Mucosa of descending colon (tissue), 3 donors: ENCODE data around the gene LGALS12. TPM values are rescaled to one million over a fixed set of nuclear protein-coding genes. Genes with fewer than 3 reads are reported as not detected.

Source experiments
- ATAC-seq: fragments of 200-7000 bp; cut with Tn5 transposase; one replicate; pipeline ENCODE4 v1.9.1; 2020; ENCODE audit warnings: mild to moderate bottlenecking, moderate library complexity
- DNase-seq, 3 donors: peaks; one replicate each; pipeline ENCODE4 v3.0.0-alpha.2; 2020
- H3K36me3 ChIP-seq: fragments of 200-600 bp; one replicate; pipeline ENCODE4 v1.8.0; 2021; ENCODE audit warnings: low read depth, mild to moderate bottlenecking
- H3K4me1 ChIP-seq: fragments of 200-600 bp; one replicate; pipeline ENCODE4 v1.8.0; 2021; ENCODE audit warnings: low read depth, mild to moderate bottlenecking
- H3K4me3 ChIP-seq: fragments of 200-600 bp; one replicate; pipeline ENCODE4 v1.8.0; 2021; ENCODE audit warnings: mild to moderate bottlenecking
- H3K9me3 ChIP-seq: fragments of 200-600 bp; one replicate; pipeline ENCODE4 v1.8.0; 2021; ENCODE audit warnings: mild to moderate bottlenecking
- intact Hi-C, 2 donors: fragments of 100-400 bp; cut with DNase I in 1 of 2; cut with micrococcal nuclease in 1 of 2; formaldehyde crosslinking; loops; one replicate each; pipeline versions ENCODE4 v1.11.0 to v1.11.1; 2022; cut with DNase I, micrococcal nuclease
- total RNA-seq, 3 donors: library from RNA; stranded (reverse); fragmentation: NEBNext Ultra II Directional in 2 of 3; extraction: Animal tissue kit (Norgen Biotek cat#: 25700) in 2 of 3; gene quantifications; one replicate each; pipeline versions ENCODE4 v1.2.1 to v1.2.4, GENCODE V29; 2021 to 2023
- TF ChIP-seq, protein P1 (sequence below): fragments of 200-600 bp; IDR thresholded peaks from one replicate; pipeline ENCODE4 v1.8.0; 2022; ENCODE audit warnings: antibody characterized with exemption, mild to moderate bottlenecking
- donor health status: DM: no; HTN: no; CAD: no; lungs with moderate emphysema.
- donor health status: DM: no; HTN: no; CAD: no.
- donor health status: DM: no; HTN: yes; CAD: no.

The LGALS12 gene
- total RNA-seq, 3 donors from 2014 or later, result 0.26 to 0.32 (median 0.29) TPM

- DNase-seq, result no peak
- no peaks in the 10 kb centered on the region for H3K9me3 ChIP-seq
- H3K4me1 ChIP-seq, result peaks cover 5% of the 10 kb centered on the region
- no peak overlapping the region for H3K4me3 ChIP-seq
- TF ChIP-seq, protein P1, sequence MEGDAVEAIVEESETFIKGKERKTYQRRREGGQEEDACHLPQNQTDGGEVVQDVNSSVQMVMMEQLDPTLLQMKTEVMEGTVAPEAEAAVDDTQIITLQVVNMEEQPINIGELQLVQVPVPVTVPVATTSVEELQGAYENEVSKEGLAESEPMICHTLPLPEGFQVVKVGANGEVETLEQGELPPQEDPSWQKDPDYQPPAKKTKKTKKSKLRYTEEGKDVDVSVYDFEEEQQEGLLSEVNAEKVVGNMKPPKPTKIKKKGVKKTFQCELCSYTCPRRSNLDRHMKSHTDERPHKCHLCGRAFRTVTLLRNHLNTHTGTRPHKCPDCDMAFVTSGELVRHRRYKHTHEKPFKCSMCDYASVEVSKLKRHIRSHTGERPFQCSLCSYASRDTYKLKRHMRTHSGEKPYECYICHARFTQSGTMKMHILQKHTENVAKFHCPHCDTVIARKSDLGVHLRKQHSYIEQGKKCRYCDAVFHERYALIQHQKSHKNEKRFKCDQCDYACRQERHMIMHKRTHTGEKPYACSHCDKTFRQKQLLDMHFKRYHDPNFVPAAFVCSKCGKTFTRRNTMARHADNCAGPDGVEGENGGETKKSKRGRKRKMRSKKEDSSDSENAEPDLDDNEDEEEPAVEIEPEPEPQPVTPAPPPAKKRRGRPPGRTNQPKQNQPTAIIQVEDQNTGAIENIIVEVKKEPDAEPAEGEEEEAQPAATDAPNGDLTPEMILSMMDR, result no peak
- intact Hi-C loops, result no loop called here
- no peak for ATAC-seq
- H3K36me3 ChIP-seq, result no peaks in the 10 kb centered on the region
These were observed 12.8 kb upstream of the LGALS12 start for GRCh38 chr11:63493127-63493526.

GRCh38 chr11:63494975-63495374, 10.9 kb upstream of the LGALS12 start:
- peaks cover 5% of the 10 kb centered on the region for H3K4me1 ChIP-seq
- TF ChIP-seq, protein P1, result no peak
- DNase-seq (no peak), ATAC-seq (no peak)
- H3K4me3 ChIP-seq, result no peak overlapping the region
- no peaks in the 10 kb centered on the region for H3K36me3 ChIP-seq
- intact Hi-C loops, result no loop called here
- H3K9me3 ChIP-seq, result peaks cover 9% of the 10 kb centered on the region

- peaks cover 15% of the 10 kb centered on the region for H3K9me3 ChIP-seq
- no peak for ATAC-seq
- TF ChIP-seq, protein P1, result no peak
- no peak overlapping the region for H3K4me3 ChIP-seq
- intact Hi-C loops, result no loop called here
- no peaks in the 10 kb centered on the region for H3K4me1 ChIP-seq
- no peak for DNase-seq
- no peaks in the 10 kb centered on the region for H3K36me3 ChIP-seq
These were observed 6.0 kb upstream of the LGALS12 start for GRCh38 chr11:63499874-63500273.

GRCh38 chr11:63501236-63501635, 4.6 kb upstream of the LGALS12 start:
- H3K9me3 ChIP-seq, result peaks cover 15% of the 10 kb centered on the region
- intact Hi-C loops, result no loop called here
- no peaks in the 10 kb centered on the region for H3K36me3 ChIP-seq
- no peak overlapping the region for H3K4me3 ChIP-seq
- no peaks in the 10 kb centered on the region for H3K4me1 ChIP-seq
- TF ChIP-seq, protein P1, result no peak
- ATAC-seq (no peak), DNase-seq (no peak)

DNA sequence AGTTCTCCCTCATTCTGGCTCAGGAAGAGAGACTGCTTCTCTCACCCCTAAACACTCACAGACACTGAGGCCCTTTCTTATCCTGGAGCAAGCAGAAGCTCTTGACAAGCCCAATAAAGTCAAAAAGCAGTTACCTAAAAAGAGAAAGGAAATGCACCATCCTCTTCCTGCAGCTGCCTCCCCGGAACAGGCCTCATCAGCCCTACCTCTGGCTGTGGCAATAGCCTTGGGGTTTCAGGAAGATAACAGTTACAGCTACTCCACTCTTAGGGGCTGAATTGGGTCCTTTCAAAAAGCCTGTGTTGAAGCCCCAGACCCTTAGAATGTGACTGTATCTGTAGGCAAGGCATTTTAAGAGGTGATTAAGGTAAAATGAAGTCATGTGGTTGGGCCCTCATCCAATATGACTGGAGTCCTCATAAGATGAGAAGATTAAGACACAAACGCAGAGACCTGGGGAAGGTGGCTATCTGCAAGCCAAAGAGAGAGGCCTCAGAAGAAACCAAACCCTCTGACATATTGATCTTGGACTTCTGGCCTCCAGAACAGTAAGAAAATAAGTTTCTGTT, 3.5 kb upstream of the LGALS12 start:
- DNase-seq (no peak), ATAC-seq (no peak)
- H3K4me1 ChIP-seq, result no peaks in the 10 kb centered on the region
- peaks cover 15% of the 10 kb centered on the region for H3K9me3 ChIP-seq
- H3K36me3 ChIP-seq, result no peaks in the 10 kb centered on the region
- no peak overlapping the region for H3K4me3 ChIP-seq
- intact Hi-C loops, result no loop called here
- TF ChIP-seq, protein P1, result no peak

- Histone ChIP-seq H3K36me3 (no peaks in the 10 kb centered on the region), H3K4me3 (no peak overlapping the region), H3K4me1 (no peaks in the 10 kb centered on the region), H3K9me3 (peaks cover 15% of the 10 kb centered on the region)
- ATAC-seq, result peak; percentile 38
- DNase-seq, result no peak
- TF ChIP-seq, protein P1, result no peak
- intact Hi-C loops, result no loop called here
These were observed 2.4 kb upstream of the LGALS12 start for GRCh38 chr11:63503492-63503891.
